Dermis microvascular lymphatic vessel endothelial cell (primary cell): ENCODE measurements around the gene DYNC1I1. TPM values are rescaled to one million over a fixed set of nuclear protein-coding genes. Genes with fewer than 3 reads are reported as not detected.

Experiments used
- DNase-seq, 2 donors: peaks; one replicate each; pipeline versions ENCODE4 v3.0.0 to v3.0.0-alpha.2; 2010; ENCODE audit warnings: low read depth in 2 of 2
- total RNA-seq: library from RNA; depleted of rRNA; stranded (reverse); fragments of >200 nt; gene quantifications from 2 replicates; pipeline ENCODE4 v1.2.1, GENCODE V29; 2014

DYNC1I1 gene
- total RNA-seq, 1 donor from 2014 or later: 11.4 TPM

- no peak for DNase-seq
These were observed 16.5 kb downstream of the DYNC1I1 start for GRCh38 chr7:95788884-95789283.

GRCh38 chr7:95793658-95794057, 21.3 kb downstream of the DYNC1I1 start:
- DNase-seq: no peak

GRCh38 chr7:95794917-95795515, 22.7 kb downstream of the DYNC1I1 start:
- peak in 1 of 2 donors; percentile 47 for DNase-seq

- no peak for DNase-seq
These were observed 24.3 kb downstream of the DYNC1I1 start for GRCh38 chr7:95796617-95797016.

GRCh38 chr7:95798401-95798930, 26.1 kb downstream of the DYNC1I1 start:
- DNase-seq: peak; percentile 65 to 86

GRCh38 chr7:95800787-95801186, 28.4 kb downstream of the DYNC1I1 start:
- no peak for DNase-seq

- no peak for DNase-seq
These were observed 29.9 kb downstream of the DYNC1I1 start for GRCh38 chr7:95802270-95802669.

- DNase-seq: no peak
These were observed 31.7 kb downstream of the DYNC1I1 start for GRCh38 chr7:95804052-95804451.

- no peak for DNase-seq
These were observed 33.6 kb downstream of the DYNC1I1 start for GRCh38 chr7:95805909-95806308.

- DNase-seq: no peak
These were observed 36.0 kb downstream of the DYNC1I1 start for GRCh38 chr7:95808396-95808795.

- no peak for DNase-seq
These were observed 39.6 kb downstream of the DYNC1I1 start for GRCh38 chr7:95811846-95812445.

- DNase-seq: no peak
These were observed 42.4 kb downstream of the DYNC1I1 start for GRCh38 chr7:95814721-95815120.

GRCh38 chr7:95817866-95818640, 45.7 kb downstream of the DYNC1I1 start:
- peak; percentile 41 to 77 for DNase-seq

GRCh38 chr7:95820778-95821177, 48.4 kb downstream of the DYNC1I1 start:
- DNase-seq: no peak

- DNase-seq: no peak
These were observed 50.4 kb downstream of the DYNC1I1 start for GRCh38 chr7:95822717-95823116.

GRCh38 chr7:95824616-95825015, 52.3 kb downstream of the DYNC1I1 start:
- no peak for DNase-seq

- DNase-seq: no peak
These were observed 56.8 kb downstream of the DYNC1I1 start for GRCh38 chr7:95828824-95829790.

- DNase-seq: peak in 1 of 2 donors; percentile 3
These were observed 68.9 kb downstream of the DYNC1I1 start for GRCh38 chr7:95840953-95841950.

- DNase-seq: peak; percentile 6 to 36
These were observed 70.9 kb downstream of the DYNC1I1 start for GRCh38 chr7:95843286-95843685.

GRCh38 chr7:95845007-95845406, 72.7 kb downstream of the DYNC1I1 start:
- no peak for DNase-seq
